GM12878 (cell line): Measurements from ENCODE around the gene SELENBP1. TPM values are rescaled to one million over a fixed set of nuclear protein-coding genes. Genes with fewer than 3 reads are reported as not detected.

ENCODE experiments used
- ATAC-seq: fragments of 200-7000 bp; cut with Tn5 transposase; 3 replicates; pipeline ENCODE4 v1.9.1; 2020; ENCODE audit warnings: mild to moderate bottlenecking, moderate library complexity
- BruUV-seq: library from RNA; stranded (reverse); fragments of 400-500 nt; replicated peaks from 2 replicates; lab custom pipeline; 2021; lab: Mats Ljungman, UMichigan
- CTCF ChIA-PET: fragments of 300-600 bp; sonication (Branson Sonifier 250); formaldehyde crosslinking; extraction: SDS; loops from one replicate; lab custom pipeline; 2021; ENCODE audit warnings: inconsistent platforms; lab: Yijun Ruan, JAX
- POLR2A ChIA-PET: fragments of 350-600 bp; formaldehyde crosslinking; extraction: SDS; loops from one replicate; lab custom pipeline; 2021; ENCODE audit warnings: inconsistent platforms; lab: Charles Lee
- RAD21 ChIA-PET: fragments of 300-600 bp; sonication (Branson Sonifier 250); formaldehyde crosslinking; loops from one replicate; lab custom pipeline; 2023; ENCODE audit warnings: antibody characterized with exemption; ENCODE audit not compliant: unreplicated experiment; lab: Charles Lee
- SMC1A ChIA-PET: fragments of 300-600 bp; sonication (Branson Sonifier 250); formaldehyde crosslinking; loops from one replicate; lab custom pipeline; 2023; ENCODE audit not compliant: unreplicated experiment, uncharacterized antibody; lab: Charles Lee
- DNase-seq: peaks from one replicate; pipeline ENCODE4 v3.0.0-alpha.2; 2011; ENCODE audit warnings: low read depth, low spot score
- FAIRE-seq: peaks from 3 replicates; lab custom pipeline; 2011; peaks lifted over from hg19 to GRCh38; lab: Jason Lieb, UNC
- H2AFZ ChIP-seq: 2 replicates; pipeline ENCODE4 v1.6.0; 2011; ENCODE audit warnings: low read depth, low read length, control low read depth; ENCODE audit not compliant: control insufficient read depth
- H3K27ac ChIP-seq: 2 replicates; pipeline ENCODE4 v1.5.1; 2011; ENCODE audit warnings: control low read depth; ENCODE audit not compliant: control insufficient read depth, insufficient read depth
- H3K27me3 ChIP-seq, 2 experiments: replicated peaks in 1 of 2; 2 replicates each; pipeline versions ENCODE4 v1.6.0 to v1.6.1; 2011; ENCODE audit warnings: low read length in 1 of 2; ENCODE audit not compliant: control insufficient read depth in 2 of 2, insufficient read depth in 2 of 2
- H3K36me3 ChIP-seq, 2 experiments: 2 replicates each; pipeline ENCODE4 v1.5.1; 2011; ENCODE audit warnings: low read length in 1 of 2; ENCODE audit not compliant: control insufficient read depth in 2 of 2, insufficient read depth in 2 of 2
- H3K4me1 ChIP-seq: 2 replicates; pipeline ENCODE4 v1.6.1; 2011; ENCODE audit warnings: mild to moderate bottlenecking, low read length, moderate library complexity, mixed read lengths; ENCODE audit not compliant: control insufficient read depth, insufficient read depth
- H3K4me2 ChIP-seq: 2 replicates; pipeline ENCODE4 v1.6.0; 2011; ENCODE audit warnings: control low read depth; ENCODE audit not compliant: control insufficient read depth, insufficient read depth
- H3K4me3 ChIP-seq: fragments of 200-600 bp; sonication (generic); 2 replicates; pipeline ENCODE4 v1.5.1; 2016
- H3K79me2 ChIP-seq: 2 replicates; pipeline ENCODE4 v1.6.0; 2011; ENCODE audit warnings: low read length; ENCODE audit not compliant: control insufficient read depth, insufficient read depth
- H3K9ac ChIP-seq: 2 replicates; pipeline ENCODE4 v1.8.0; 2011; ENCODE audit warnings: low read length, control low read depth, mixed read lengths; ENCODE audit not compliant: control insufficient read depth, insufficient read depth
- H3K9me3 ChIP-seq: replicated peaks from 3 replicates; pipeline ENCODE4 v1.5.1; 2011; ENCODE audit warnings: mild to moderate bottlenecking, low read length; ENCODE audit not compliant: control insufficient read depth, insufficient read depth
- H4K20me1 ChIP-seq: 2 replicates; pipeline ENCODE4 v1.6.0; 2011; ENCODE audit not compliant: control insufficient read depth, insufficient read depth
- ATF7 ChIP-seq: fragments of 450-650 bp; IDR thresholded peaks from 2 replicates; pipeline ENCODE4 v1.6.1; 2016; ENCODE audit warnings: low read depth, mild to moderate bottlenecking
- KLF5 ChIP-seq: fragments of 450-650 bp; IDR thresholded peaks from 2 replicates; pipeline ENCODE4 v1.6.1; 2014; ENCODE audit warnings: mild to moderate bottlenecking; ENCODE audit not compliant: partially characterized antibody
- MYB ChIP-seq: fragments of 150-350 bp; IDR thresholded peaks from 2 replicates; pipeline ENCODE4 v1.6.1; 2014; ENCODE audit warnings: mild to moderate bottlenecking, low read depth, low read length, borderline replicate concordance
- RUNX3 ChIP-seq: IDR thresholded peaks from 2 replicates; pipeline ENCODE4 v1.6.1; 2012; ENCODE audit warnings: low read length, inconsistent platforms
- SMARCA5 ChIP-seq: fragments of 450-650 bp; IDR thresholded peaks from 2 replicates; pipeline ENCODE4 v1.6.1; 2017; ENCODE audit warnings: mild to moderate bottlenecking
- SREBF1 ChIP-seq: IDR thresholded peaks from 2 replicates; pipeline ENCODE4 v1.6.1; 2012; ENCODE audit warnings: mild to moderate bottlenecking, low read length
- SRF ChIP-seq, 2 experiments: IDR thresholded peaks; 2 replicates each; pipeline ENCODE4 v1.6.1; 2011; ENCODE audit warnings: low read depth in 2 of 2, low read length in 2 of 2, mild to moderate bottlenecking in 1 of 2, moderate library complexity in 1 of 2
- WGBS: methylation state at CpG from one replicate; pipeline ENCODE4 v1.1.6; 2016; ENCODE audit warnings: low lambda C conversion rate; ENCODE audit not compliant: insufficient replicate concordance, insufficient coverage; ENCODE audit errors: missing lambda C conversion rate; 5-methylcytosine and 5-hydroxymethylcytosine counted together
- in situ Hi-C: fragments of 300-500 bp; cut with MboI; formaldehyde crosslinking; loops from 9 replicates; pipeline ENCODE4 v1.14.3; 2018; ENCODE audit warnings: mixed read lengths
- intact Hi-C: fragments of 100-400 bp; cut with micrococcal nuclease; formaldehyde crosslinking; loops from one replicate; pipeline ENCODE4 v1.14.2; 2022; ENCODE audit not compliant: unreplicated experiment
- polyA plus RNA-seq, 11 experiments: library from polyadenylated mRNA; depleted of rRNA in 4 of 11; unstranded in 6 of 11; stranded (reverse) in 5 of 11; fragments of >200 nt; fragmentation: Nextera tagmentation in 4 of 11; fragmentation: Illumina TruSeq in 1 of 11; extraction: Ambion mirVana in 4 of 11; extraction: Trizol in 1 of 11; gene quantifications; 1 replicate in 1 of 11; 2 replicates in 10 of 11; pipeline versions ENCODE4 v1.2.1 to v1.2.3, GENCODE V29; 2011 to 2016; ENCODE audit warnings: inconsistent platforms in 2 of 11, missing spikeins in 2 of 11, low read depth in 1 of 11
- total RNA-seq, 4 experiments: library from RNA; depleted of rRNA in 3 of 4; stranded (reverse); fragments of >200 nt in 3 of 4; fragmentation: Illumina TruSeq in 1 of 4; extraction: Trizol in 1 of 4; gene quantifications; 2 replicates each; pipeline versions ENCODE4 v1.2.1 to v1.2.3, GENCODE V29; 2013 to 2021
- TF ChIP-seq, protein P1 (sequence below): fragments of 450-650 bp; IDR thresholded peaks from 2 replicates; pipeline ENCODE4 v1.6.1; 2017; ENCODE audit warnings: mild to moderate bottlenecking, moderate library complexity
- TF ChIP-seq, protein P2 (sequence below): fragments of 450-650 bp; IDR thresholded peaks from 2 replicates; pipeline ENCODE4 v1.6.1; 2017; ENCODE audit warnings: mild to moderate bottlenecking, moderate library complexity
- TF ChIP-seq, protein P3 (sequence below): IDR thresholded peaks from 2 replicates; pipeline ENCODE4 v1.6.1; 2011; ENCODE audit warnings: borderline replicate concordance, low read depth, mild to moderate bottlenecking, moderate library complexity, mixed read lengths, low read length; ENCODE audit not compliant: insufficient read depth; ENCODE audit errors: extremely low read length

The SELENBP1 gene
- total and polyA plus RNA-seq, 10 of the 15 experiments (the other 5 are each of a cell fraction or from before 2014, with no cell fraction given) = 0.41 TPM; not detected in 9

DNA sequence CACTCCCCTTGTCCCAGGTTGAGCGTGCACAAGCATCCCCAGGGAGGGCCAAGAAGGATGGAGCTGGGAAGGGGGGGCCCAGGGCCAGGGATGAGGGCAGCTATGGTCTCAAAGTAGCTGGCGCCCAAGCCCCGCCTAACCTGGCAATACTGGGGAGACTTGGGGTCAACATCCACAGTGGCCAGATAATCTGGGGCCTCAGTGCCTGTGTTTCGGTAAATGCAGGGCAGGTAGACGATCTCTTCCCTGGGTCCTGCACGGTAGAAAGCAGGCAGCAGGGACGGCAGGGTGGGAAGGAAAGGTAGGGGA lies 3.2 kb downstream of the SELENBP1 start:
- Histone ChIP-seq H3K4me3 (no peak overlapping the region), H3K4me1 (no peaks in the 10 kb centered on the region), H2AFZ (no peak overlapping the region), H3K9me3 (no peaks in the 10 kb centered on the region; the same call in 2 of the 3 replicates), H3K4me2 (no peak overlapping the region), H3K9ac (no peak overlapping the region), H3K27me3 (no peaks in the 10 kb centered on the region), H3K27ac (no peak overlapping the region), H3K36me3 (no peaks in the 10 kb centered on the region), H3K79me2 (no peaks in the 10 kb centered on the region), H4K20me1 (no peaks in the 10 kb centered on the region)
- no TSS peak for BruUV-seq
- ChIA-PET CTCF (interaction anchor here (0.7 to 1.3 kb wide), 3 partner anchors 14 to 30 kb away, joined by 3 read pairs; partner anchors contain the start of gene PSMB4), POLR2A (interaction anchor here (1.4 kb wide), 1 partner anchor 42 kb away, joined by 3 read pairs; the partner anchor contains the start of gene PI4KB), RAD21 (no interaction called here), SMC1A (no interaction called here)
- intact Hi-C loops (no loop called here), in situ Hi-C loops (no loop called here)
- FAIRE-seq (no peak), DNase-seq (no peak), ATAC-seq (no peak)
- 43% methylated on average over 7 of the region's 7 CpGs for WGBS
- TF ChIP-seq RUNX3 (no peak), SRF (IDR thresholded peaks at IDR 0.05; ENCODE audit: low read depth in 2 of 2, low read length in 2 of 2) (no peak), KLF5 (no peak), ATF7 (no peak), SREBF1 (no peak), MYB (no peak), SMARCA5 (no peak)
- TF ChIP-seq, protein P1, sequence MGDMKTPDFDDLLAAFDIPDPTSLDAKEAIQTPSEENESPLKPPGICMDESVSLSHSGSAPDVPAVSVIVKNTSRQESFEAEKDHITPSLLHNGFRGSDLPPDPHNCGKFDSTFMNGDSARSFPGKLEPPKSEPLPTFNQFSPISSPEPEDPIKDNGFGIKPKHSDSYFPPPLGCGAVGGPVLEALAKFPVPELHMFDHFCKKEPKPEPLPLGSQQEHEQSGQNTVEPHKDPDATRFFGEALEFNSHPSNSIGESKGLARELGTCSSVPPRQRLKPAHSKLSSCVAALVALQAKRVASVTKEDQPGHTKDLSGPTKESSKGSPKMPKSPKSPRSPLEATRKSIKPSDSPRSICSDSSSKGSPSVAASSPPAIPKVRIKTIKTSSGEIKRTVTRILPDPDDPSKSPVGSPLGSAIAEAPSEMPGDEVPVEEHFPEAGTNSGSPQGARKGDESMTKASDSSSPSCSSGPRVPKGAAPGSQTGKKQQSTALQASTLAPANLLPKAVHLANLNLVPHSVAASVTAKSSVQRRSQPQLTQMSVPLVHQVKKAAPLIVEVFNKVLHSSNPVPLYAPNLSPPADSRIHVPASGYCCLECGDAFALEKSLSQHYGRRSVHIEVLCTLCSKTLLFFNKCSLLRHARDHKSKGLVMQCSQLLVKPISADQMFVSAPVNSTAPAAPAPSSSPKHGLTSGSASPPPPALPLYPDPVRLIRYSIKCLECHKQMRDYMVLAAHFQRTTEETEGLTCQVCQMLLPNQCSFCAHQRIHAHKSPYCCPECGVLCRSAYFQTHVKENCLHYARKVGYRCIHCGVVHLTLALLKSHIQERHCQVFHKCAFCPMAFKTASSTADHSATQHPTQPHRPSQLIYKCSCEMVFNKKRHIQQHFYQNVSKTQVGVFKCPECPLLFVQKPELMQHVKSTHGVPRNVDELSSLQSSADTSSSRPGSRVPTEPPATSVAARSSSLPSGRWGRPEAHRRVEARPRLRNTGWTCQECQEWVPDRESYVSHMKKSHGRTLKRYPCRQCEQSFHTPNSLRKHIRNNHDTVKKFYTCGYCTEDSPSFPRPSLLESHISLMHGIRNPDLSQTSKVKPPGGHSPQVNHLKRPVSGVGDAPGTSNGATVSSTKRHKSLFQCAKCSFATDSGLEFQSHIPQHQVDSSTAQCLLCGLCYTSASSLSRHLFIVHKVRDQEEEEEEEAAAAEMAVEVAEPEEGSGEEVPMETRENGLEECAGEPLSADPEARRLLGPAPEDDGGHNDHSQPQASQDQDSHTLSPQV = no peak
- TF ChIP-seq, protein P2, sequence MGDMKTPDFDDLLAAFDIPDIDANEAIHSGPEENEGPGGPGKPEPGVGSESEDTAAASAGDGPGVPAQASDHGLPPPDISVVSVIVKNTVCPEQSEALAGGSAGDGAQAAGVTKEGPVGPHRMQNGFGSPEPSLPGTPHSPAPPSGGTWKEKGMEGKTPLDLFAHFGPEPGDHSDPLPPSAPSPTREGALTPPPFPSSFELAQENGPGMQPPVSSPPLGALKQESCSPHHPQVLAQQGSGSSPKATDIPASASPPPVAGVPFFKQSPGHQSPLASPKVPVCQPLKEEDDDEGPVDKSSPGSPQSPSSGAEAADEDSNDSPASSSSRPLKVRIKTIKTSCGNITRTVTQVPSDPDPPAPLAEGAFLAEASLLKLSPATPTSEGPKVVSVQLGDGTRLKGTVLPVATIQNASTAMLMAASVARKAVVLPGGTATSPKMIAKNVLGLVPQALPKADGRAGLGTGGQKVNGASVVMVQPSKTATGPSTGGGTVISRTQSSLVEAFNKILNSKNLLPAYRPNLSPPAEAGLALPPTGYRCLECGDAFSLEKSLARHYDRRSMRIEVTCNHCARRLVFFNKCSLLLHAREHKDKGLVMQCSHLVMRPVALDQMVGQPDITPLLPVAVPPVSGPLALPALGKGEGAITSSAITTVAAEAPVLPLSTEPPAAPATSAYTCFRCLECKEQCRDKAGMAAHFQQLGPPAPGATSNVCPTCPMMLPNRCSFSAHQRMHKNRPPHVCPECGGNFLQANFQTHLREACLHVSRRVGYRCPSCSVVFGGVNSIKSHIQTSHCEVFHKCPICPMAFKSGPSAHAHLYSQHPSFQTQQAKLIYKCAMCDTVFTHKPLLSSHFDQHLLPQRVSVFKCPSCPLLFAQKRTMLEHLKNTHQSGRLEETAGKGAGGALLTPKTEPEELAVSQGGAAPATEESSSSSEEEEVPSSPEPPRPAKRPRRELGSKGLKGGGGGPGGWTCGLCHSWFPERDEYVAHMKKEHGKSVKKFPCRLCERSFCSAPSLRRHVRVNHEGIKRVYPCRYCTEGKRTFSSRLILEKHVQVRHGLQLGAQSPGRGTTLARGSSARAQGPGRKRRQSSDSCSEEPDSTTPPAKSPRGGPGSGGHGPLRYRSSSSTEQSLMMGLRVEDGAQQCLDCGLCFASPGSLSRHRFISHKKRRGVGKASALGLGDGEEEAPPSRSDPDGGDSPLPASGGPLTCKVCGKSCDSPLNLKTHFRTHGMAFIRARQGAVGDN = no peak
- TF ChIP-seq, protein P3, sequence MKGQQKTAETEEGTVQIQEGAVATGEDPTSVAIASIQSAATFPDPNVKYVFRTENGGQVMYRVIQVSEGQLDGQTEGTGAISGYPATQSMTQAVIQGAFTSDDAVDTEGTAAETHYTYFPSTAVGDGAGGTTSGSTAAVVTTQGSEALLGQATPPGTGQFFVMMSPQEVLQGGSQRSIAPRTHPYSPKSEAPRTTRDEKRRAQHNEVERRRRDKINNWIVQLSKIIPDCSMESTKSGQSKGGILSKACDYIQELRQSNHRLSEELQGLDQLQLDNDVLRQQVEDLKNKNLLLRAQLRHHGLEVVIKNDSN = no peak
